Ectodermal cell (in vitro differentiated cells): ENCODE data around the gene TRMT11.

Experiments used
- H3K27ac ChIP-seq: 2 replicates; pipeline ENCODE4 v1.7.0; 2013; ENCODE audit warnings: mild to moderate bottlenecking, low read depth, low read length; ENCODE audit not compliant: insufficient read depth, poor library complexity, severe bottlenecking
- H3K27me3 ChIP-seq: 2 replicates; pipeline ENCODE4 v1.7.0; 2013; ENCODE audit warnings: mild to moderate bottlenecking, low read length; ENCODE audit not compliant: insufficient read depth, control insufficient read depth, poor library complexity, severe bottlenecking
- H3K36me3 ChIP-seq: one replicate; pipeline ENCODE4 v1.7.0; 2013; ENCODE audit warnings: low read length; ENCODE audit not compliant: control insufficient read depth, insufficient read depth
- H3K4me1 ChIP-seq: one replicate; pipeline ENCODE4 v1.7.0; 2013; ENCODE audit warnings: low read length; ENCODE audit not compliant: control insufficient read depth, insufficient read depth
- H3K4me3 ChIP-seq: 2 replicates; pipeline ENCODE4 v1.7.0; 2013; ENCODE audit warnings: low read depth, low read length, control low read depth; ENCODE audit not compliant: insufficient read depth
- H3K9me3 ChIP-seq: 2 replicates; pipeline ENCODE4 v1.7.0; 2013; ENCODE audit warnings: mild to moderate bottlenecking, low read length, moderate library complexity; ENCODE audit not compliant: control insufficient read depth
- WGBS, 2 experiments: methylation state at CpG; one replicate each; pipeline ENCODE4 v1.1.7; 2013; ENCODE audit warnings: missing lambda C conversion rate in 2 of 2; 5-methylcytosine and 5-hydroxymethylcytosine counted together

Gene TRMT11

GRCh38 chr6:126040394-126040793, 54.1 kb downstream of the TRMT11 start:
- peaks cover 7% of the 10 kb centered on the region for H3K4me1 ChIP-seq
- H3K4me3 ChIP-seq: no peak overlapping the region
- H3K27ac ChIP-seq: no peak overlapping the region
- WGBS, 2 experiments: 97 to 98% methylated on average over 4 of the region's 4 CpGs
- peaks cover 18% of the 10 kb centered on the region for H3K36me3 ChIP-seq
- no peaks in the 10 kb centered on the region for H3K27me3 ChIP-seq
- no peaks in the 10 kb centered on the region for H3K9me3 ChIP-seq

- H3K27me3 ChIP-seq: no peaks in the 10 kb centered on the region
- peaks cover 5% of the 10 kb centered on the region for H3K4me1 ChIP-seq
- H3K27ac ChIP-seq: no peak overlapping the region
- H3K9me3 ChIP-seq: no peaks in the 10 kb centered on the region
- H3K36me3 ChIP-seq: peaks cover 18% of the 10 kb centered on the region
- WGBS, 2 experiments: 100% methylated on average over 1 of the region's 1 CpG
- no peak overlapping the region for H3K4me3 ChIP-seq
Observed at GRCh38 chr6:126040826-126041225, 54.5 kb downstream of the TRMT11 start.

- H3K4me1 ChIP-seq: no peaks in the 10 kb centered on the region
- H3K9me3 ChIP-seq: no peaks in the 10 kb centered on the region
- H3K4me3 ChIP-seq: no peak overlapping the region
- H3K27ac ChIP-seq: no peak overlapping the region
- H3K27me3 ChIP-seq: no peaks in the 10 kb centered on the region
- H3K36me3 ChIP-seq: peaks cover 18% of the 10 kb centered on the region
Observed at GRCh38 chr6:126041516-126041915, 55.2 kb downstream of the TRMT11 start.

- H3K27me3 ChIP-seq: no peaks in the 10 kb centered on the region
- H3K4me3 ChIP-seq: no peak overlapping the region
- no peaks in the 10 kb centered on the region for H3K9me3 ChIP-seq
- peaks cover 18% of the 10 kb centered on the region for H3K36me3 ChIP-seq
- 100% methylated on average over 1 of the region's 1 CpG for WGBS, 2 experiments
- H3K4me1 ChIP-seq: no peaks in the 10 kb centered on the region
- H3K27ac ChIP-seq: no peak overlapping the region
Observed at GRCh38 chr6:126042001-126042419, 55.7 kb downstream of the TRMT11 start.

GRCh38 chr6:126047648-126048047, 61.3 kb downstream of the TRMT11 start:
- Histone ChIP-seq H3K36me3 (peaks cover 10% of the 10 kb centered on the region), H3K27me3 (no peaks in the 10 kb centered on the region), H3K4me3 (no peak overlapping the region), H3K27ac (no peak overlapping the region), H3K4me1 (no peaks in the 10 kb centered on the region), H3K9me3 (no peaks in the 10 kb centered on the region)
- 93 to 94% methylated on average over 7 of the region's 7 CpGs for WGBS, 2 experiments

- Histone ChIP-seq H3K4me1 (no peaks in the 10 kb centered on the region), H3K27me3 (no peaks in the 10 kb centered on the region), H3K9me3 (no peaks in the 10 kb centered on the region), H3K36me3 (peaks cover 9% of the 10 kb centered on the region), H3K4me3 (no peak overlapping the region), H3K27ac (no peak overlapping the region)
- WGBS, 2 experiments: 93 to 97% methylated on average over 4 of the region's 4 CpGs
Observed at GRCh38 chr6:126048635-126049034, 62.3 kb downstream of the TRMT11 start.

- Histone ChIP-seq H3K9me3 (no peaks in the 10 kb centered on the region), H3K27ac (no peak overlapping the region), H3K4me1 (peaks cover 5% of the 10 kb centered on the region), H3K27me3 (no peaks in the 10 kb centered on the region), H3K36me3 (peaks cover 4% of the 10 kb centered on the region), H3K4me3 (no peak overlapping the region)
- WGBS, 2 experiments: 73 to 100% methylated on average over 1 of the region's 1 CpG
Observed at GRCh38 chr6:126050795-126051194, 64.5 kb downstream of the TRMT11 start.

- H3K27me3 ChIP-seq: no peaks in the 10 kb centered on the region
- no peaks in the 10 kb centered on the region for H3K9me3 ChIP-seq
- H3K4me1 ChIP-seq: peaks cover 5% of the 10 kb centered on the region
- H3K27ac ChIP-seq: no peak overlapping the region
- no peak overlapping the region for H3K4me3 ChIP-seq
- WGBS, 2 experiments: 97% methylated on average over 3 of the region's 3 CpGs
- H3K36me3 ChIP-seq: peaks cover 4% of the 10 kb centered on the region
Observed at GRCh38 chr6:126051791-126052190, 65.5 kb downstream of the TRMT11 start.

- Histone ChIP-seq H3K27ac (no peak overlapping the region), H3K27me3 (no peaks in the 10 kb centered on the region), H3K36me3 (peaks cover 4% of the 10 kb centered on the region), H3K9me3 (no peaks in the 10 kb centered on the region), H3K4me1 (peaks cover 5% of the 10 kb centered on the region), H3K4me3 (no peak overlapping the region)
- WGBS, 2 experiments: 53 to 55% methylated on average over 1 of the region's 1 CpG
Observed at GRCh38 chr6:126052485-126052884, 66.1 kb downstream of the TRMT11 start.

- H3K9me3 ChIP-seq: no peaks in the 10 kb centered on the region
- H3K27me3 ChIP-seq: no peaks in the 10 kb centered on the region
- no peaks in the 10 kb centered on the region for H3K36me3 ChIP-seq
- H3K4me1 ChIP-seq: peaks cover 5% of the 10 kb centered on the region
- H3K27ac ChIP-seq: no peak overlapping the region
- H3K4me3 ChIP-seq: no peak overlapping the region
- 96 to 98% methylated on average over 3 to 4 of the region's 4 CpGs for whole genome bisulfite sequencing, 2 experiments
Observed at GRCh38 chr6:126054258-126054702, 67.9 kb downstream of the TRMT11 start.

GRCh38 chr6:126054802-126055201, 68.5 kb downstream of the TRMT11 start:
- H3K4me3 ChIP-seq: no peak overlapping the region
- peaks cover 5% of the 10 kb centered on the region for H3K4me1 ChIP-seq
- H3K9me3 ChIP-seq: no peaks in the 10 kb centered on the region
- no peaks in the 10 kb centered on the region for H3K27me3 ChIP-seq
- no peak overlapping the region for H3K27ac ChIP-seq
- WGBS, 2 experiments: 94 to 95% methylated on average over 4 of the region's 4 CpGs
- no peaks in the 10 kb centered on the region for H3K36me3 ChIP-seq
